Urothelium cell line (cell line): Measurements from ENCODE around the gene VAV2.
"Not testable (repeated sequence)": the region's sequence is repeated elsewhere in the genome, so short reads cannot be mapped to it uniquely, and the experiment has no call there.

Experiments used
- DNase-seq: peaks from one replicate; pipeline ENCODE4 v3.0.0; 2011; ENCODE audit warnings: low spot score, mixed read lengths
- FAIRE-seq: peaks from 2 replicates; lab custom pipeline; 2011; peaks lifted over from hg19 to GRCh38; lab: Jason Lieb, UNC

Gene VAV2

GRCh38 chr9:133763272-133764183, 228.6 kb downstream of the VAV2 start:
- FAIRE-seq (no peak), DNase-seq (no peak)

- FAIRE-seq (no peak), DNase-seq (no peak)
These were observed 229.4 kb downstream of the VAV2 start for GRCh38 chr9:133762488-133763271.

- FAIRE-seq (no peak), DNase-seq (no peak)
These were observed 230.4 kb downstream of the VAV2 start for GRCh38 chr9:133761641-133762248.

- no peak for FAIRE-seq
- DNase-seq = no peak
These were observed 231.3 kb downstream of the VAV2 start for GRCh38 chr9:133760713-133761290.

GRCh38 chr9:133759946-133760345, 232.2 kb downstream of the VAV2 start:
- no peak for DNase-seq
- no peak for FAIRE-seq

GRCh38 chr9:133759146-133759900, 232.8 kb downstream of the VAV2 start:
- FAIRE-seq (no peak), DNase-seq (no peak)

- FAIRE-seq (no peak), DNase-seq (no peak)
These were observed 233.9 kb downstream of the VAV2 start for GRCh38 chr9:133758228-133758627.

GRCh38 chr9:133754688-133755227, 237.4 kb downstream of the VAV2 start:
- FAIRE-seq (no peak), DNase-seq (no peak)

- DNase-seq (no peak), FAIRE-seq (no peak)
These were observed 237.9 kb downstream of the VAV2 start for GRCh38 chr9:133754187-133754586.

- FAIRE-seq (no peak), DNase-seq (no peak)
These were observed 239.2 kb downstream of the VAV2 start for GRCh38 chr9:133752739-133753446.

GRCh38 chr9:133750982-133751649, 241.0 kb downstream of the VAV2 start:
- no peak for FAIRE-seq
- DNase-seq = no peak

GRCh38 chr9:133747309-133747708, 244.8 kb downstream of the VAV2 start:
- no peak for FAIRE-seq

GRCh38 chr9:133744528-133744927, 247.6 kb downstream of the VAV2 start:
- not testable (repeated sequence) for FAIRE-seq, DNase-seq

More at GRCh38 chr9:133747309-133747708, 244.8 kb downstream of the VAV2 start:
- no peak for DNase-seq

GRCh38 chr9:133742849-133743444, 249.2 kb downstream of the VAV2 start:
- FAIRE-seq (peak; percentile 42), DNase-seq (peak; percentile 78)

GRCh38 chr9:133742251-133742650, 249.9 kb downstream of the VAV2 start:
- FAIRE-seq (no peak), DNase-seq (no peak)

- no peak for DNase-seq
- no peak for FAIRE-seq
These were observed 250.4 kb downstream of the VAV2 start for GRCh38 chr9:133741716-133742115.

- DNase-seq (no peak), FAIRE-seq (no peak)
These were observed 251.2 kb downstream of the VAV2 start for GRCh38 chr9:133740911-133741310.
